H9 (cell line): ENCODE data around the gene DNAJC21. TPM values are rescaled to one million over a fixed set of nuclear protein-coding genes. Genes with fewer than 3 reads are reported as not detected.

Experiments used
- DNase-seq: peaks from one replicate; pipeline ENCODE4 v3.0.0-alpha.2; 2017
- H2AFZ ChIP-seq: one replicate; pipeline ENCODE4 v1.6.1; 2013; ENCODE audit warnings: mild to moderate bottlenecking, low read length, control low read depth, moderate library complexity
- H2AK5ac ChIP-seq: 2 replicates; pipeline ENCODE4 v1.6.1; 2013; ENCODE audit warnings: low read length, control low read depth, mixed read lengths; ENCODE audit not compliant: insufficient read length
- H2BK120ac ChIP-seq: one replicate; pipeline ENCODE4 v1.6.1; 2013; ENCODE audit warnings: low read depth, mild to moderate bottlenecking, low read length, control low read depth, inconsistent platforms; ENCODE audit not compliant: poor library complexity, severe bottlenecking
- H2BK12ac ChIP-seq: 2 replicates; pipeline ENCODE4 v1.6.1; 2013; ENCODE audit warnings: low read length, control low read depth, mixed read lengths, low read depth; ENCODE audit not compliant: insufficient read length
- H2BK15ac ChIP-seq: 2 replicates; pipeline ENCODE4 v1.6.1; 2013; ENCODE audit warnings: low read depth, low read length, control low read depth
- H2BK20ac ChIP-seq: one replicate; pipeline ENCODE4 v1.6.1; 2013; ENCODE audit warnings: low read depth, mild to moderate bottlenecking, low read length, control low read depth, inconsistent platforms; ENCODE audit not compliant: poor library complexity, severe bottlenecking
- H2BK5ac ChIP-seq: 2 replicates; pipeline ENCODE4 v1.6.1; 2013; ENCODE audit warnings: low read length, control low read depth, mixed read lengths; ENCODE audit not compliant: insufficient read length
- H3K14ac ChIP-seq: 2 replicates; pipeline ENCODE4 v1.6.1; 2013; ENCODE audit warnings: low read length, control low read depth; ENCODE audit not compliant: insufficient read depth
- H3K18ac ChIP-seq: 2 replicates; pipeline ENCODE4 v1.6.1; 2013; ENCODE audit warnings: low read depth, mild to moderate bottlenecking, mixed read lengths, low read length, control low read depth; ENCODE audit not compliant: insufficient read length
- H3K23ac ChIP-seq: 2 replicates; pipeline ENCODE4 v1.6.1; 2013; ENCODE audit warnings: low read length, control low read depth, mixed read lengths, low read depth; ENCODE audit not compliant: insufficient read length
- H3K23me2 ChIP-seq: 2 replicates; pipeline ENCODE4 v1.6.1; 2013; ENCODE audit warnings: low read depth, mild to moderate bottlenecking, mixed read lengths, low read length, control low read depth; ENCODE audit not compliant: insufficient read length, poor library complexity, severe bottlenecking
- H3K27ac ChIP-seq: 2 replicates; pipeline ENCODE4 v1.5.1; 2013; ENCODE audit warnings: low read length, control low read depth, mixed read lengths, low read depth; ENCODE audit not compliant: insufficient read length
- H3K27me3 ChIP-seq: 2 replicates; pipeline ENCODE4 v1.6.1; 2013; ENCODE audit warnings: low read length, control low read depth, inconsistent platforms; ENCODE audit not compliant: insufficient read depth
- H3K4ac ChIP-seq: 2 replicates; pipeline ENCODE4 v1.6.1; 2013; ENCODE audit warnings: low read depth, mild to moderate bottlenecking, control low read depth, inconsistent platforms, low read length, moderate library complexity
- H3K4me1 ChIP-seq: 2 replicates; pipeline ENCODE4 v1.6.1; 2013; ENCODE audit warnings: low read length, control low read depth, inconsistent platforms; ENCODE audit not compliant: insufficient read depth
- H3K4me2 ChIP-seq: 2 replicates; pipeline ENCODE4 v1.6.1; 2013; ENCODE audit warnings: low read length, control low read depth, mixed read lengths; ENCODE audit not compliant: insufficient read length, insufficient read depth
- H3K56ac ChIP-seq: 2 replicates; pipeline ENCODE4 v1.6.1; 2013; ENCODE audit warnings: low read depth, mild to moderate bottlenecking, mixed read lengths, low read length, control low read depth; ENCODE audit not compliant: insufficient read length
- H3K79me1 ChIP-seq: 2 replicates; pipeline ENCODE4 v1.6.1; 2013; ENCODE audit warnings: low read depth, mild to moderate bottlenecking, moderate library complexity, low read length, control low read depth, inconsistent platforms; ENCODE audit not compliant: insufficient read depth, poor library complexity, severe bottlenecking
- H3K79me2 ChIP-seq: 2 replicates; pipeline ENCODE4 v1.6.1; 2013; ENCODE audit warnings: low read length, control low read depth, inconsistent platforms; ENCODE audit not compliant: insufficient read depth
- H3K9ac ChIP-seq: 2 replicates; pipeline ENCODE4 v1.6.1; 2013; ENCODE audit warnings: low read length, control low read depth, mixed read lengths; ENCODE audit not compliant: insufficient read length; ENCODE audit errors: extremely low read depth
- H3K9me3 ChIP-seq: one replicate; pipeline ENCODE4 v1.6.1; 2013; ENCODE audit warnings: low read depth, low read length, inconsistent platforms; ENCODE audit not compliant: control insufficient read depth
- H3T11ph ChIP-seq: one replicate; pipeline ENCODE4 v1.6.1; 2013; ENCODE audit warnings: mild to moderate bottlenecking, low read length, control low read depth, inconsistent platforms
- H4K20me1 ChIP-seq: one replicate; pipeline ENCODE4 v1.6.1; 2013; ENCODE audit not compliant: control insufficient read depth, insufficient read length, insufficient read depth
- H4K5ac ChIP-seq: 2 replicates; pipeline ENCODE4 v1.6.1; 2013; ENCODE audit warnings: low read depth, mild to moderate bottlenecking, mixed read lengths, low read length, control low read depth; ENCODE audit not compliant: insufficient read length
- H4K8ac ChIP-seq: replicated peaks from 2 replicates; pipeline ENCODE4 v1.6.1; 2013; ENCODE audit warnings: low read length, control low read depth, mixed read lengths, low read depth; ENCODE audit not compliant: insufficient read length
- H4K91ac ChIP-seq: 2 replicates; pipeline ENCODE4 v1.6.1; 2013; ENCODE audit warnings: low read depth, mild to moderate bottlenecking, moderate library complexity, mixed read lengths, low read length, control low read depth; ENCODE audit not compliant: insufficient read length
- H3K27ac Mint-ChIP-seq, 3 experiments: 2 replicates in 2 of 3; 3 replicates in 1 of 3; pipeline ENCODE4 v1.8.0; 2020 to 2021; ENCODE audit warnings: mixed read lengths in 3 of 3, mild to moderate bottlenecking in 1 of 3, moderate library complexity in 1 of 3
- H3K27me3 Mint-ChIP-seq: 2 replicates; pipeline ENCODE4 v1.8.0; 2021; ENCODE audit warnings: low read depth, mild to moderate bottlenecking, moderate library complexity, mixed read lengths
- H3K36me3 Mint-ChIP-seq, 3 experiments: 2 replicates in 2 of 3; 3 replicates in 1 of 3; pipeline ENCODE4 v1.8.0; 2020 to 2021; ENCODE audit warnings: low read depth in 3 of 3, mixed read lengths in 3 of 3; ENCODE audit not compliant: insufficient read depth in 1 of 3
- H3K4me1 Mint-ChIP-seq, 2 experiments: 2 replicates each; pipeline ENCODE4 v1.8.0; 2020; ENCODE audit warnings: mixed read lengths in 2 of 2
- H3K4me3 Mint-ChIP-seq, 2 experiments: 2 replicates in 1 of 2; 3 replicates in 1 of 2; pipeline ENCODE4 v1.8.0; 2020 to 2021; ENCODE audit warnings: mild to moderate bottlenecking in 2 of 2, mixed read lengths in 2 of 2, moderate library complexity in 1 of 2
- H3K9me3 Mint-ChIP-seq, 2 experiments: 2 replicates in 1 of 2; 3 replicates in 1 of 2; pipeline ENCODE4 v1.8.0; 2020; ENCODE audit warnings: mild to moderate bottlenecking in 2 of 2, mixed read lengths in 2 of 2, moderate library complexity in 1 of 2
- CTCF ChIP-seq: fragments of 200-600 bp; sonication (generic); conservative IDR thresholded peaks from 3 replicates; pipeline ENCODE4 v1.8.0; 2021; ENCODE audit warnings: antibody characterized with exemption, mild to moderate bottlenecking
- WGBS: extraction: QIAGEN DNeasy Blood & Tissue Kit; methylation state at CpG from one replicate; pipeline ENCODE4 v1.1.7; 2013; ENCODE audit warnings: missing lambda C conversion rate, low lambda C conversion rate, mixed read lengths; ENCODE audit not compliant: insufficient read length; ENCODE audit errors: extremely low coverage; 5-methylcytosine and 5-hydroxymethylcytosine counted together
- total RNA-seq: library from RNA; stranded (reverse); gene quantifications from 2 replicates; pipeline ENCODE4 v1.2.1, GENCODE V29; 2021

DNAJC21 gene
- total RNA-seq, 1 experiment from 2014 or later, result 50.4 TPM

GRCh38 chr5:35001842-35002241 is 72.5 kb downstream of the DNAJC21 start:
- peaks cover 0 to 2% of the 10 kb centered on the region in 2 experiments; a peak in 2 of 5 replicates for H3K9me3 Mint-ChIP-seq
- no peak overlapping the region for H3K18ac ChIP-seq
- H4K91ac ChIP-seq, result no peak overlapping the region
- no peak overlapping the region for H3K56ac ChIP-seq
- H3K36me3 Mint-ChIP-seq, result no peaks in the 10 kb centered on the region
- H3K23me2 ChIP-seq, result no peaks in the 10 kb centered on the region
- H2BK12ac ChIP-seq, result no peak overlapping the region
- no peak for DNase-seq
- no peak overlapping the region for H3K23ac ChIP-seq
- H3K4me1 Mint-ChIP-seq, result peaks cover 8 to 18% of the 10 kb centered on the region in 2 experiments
- H3K27me3 ChIP-seq, result no peaks in the 10 kb centered on the region
- H3K79me1 ChIP-seq, result no peaks in the 10 kb centered on the region
- no peak overlapping the region for H2BK120ac ChIP-seq
- WGBS, result no CpG with 5 or more reads among the region's 3 CpGs
- no peak overlapping the region for H3T11ph ChIP-seq
- no peak for TF ChIP-seq CTCF
- H3K9me3 ChIP-seq, result no peaks in the 10 kb centered on the region
- peaks cover 12% of the 10 kb centered on the region; the same call in 1 of the 2 replicates for H3K27me3 Mint-ChIP-seq
- H2BK5ac ChIP-seq, result no peak overlapping the region
- H4K5ac ChIP-seq, result no peak overlapping the region
- no peak overlapping the region for H2BK15ac ChIP-seq
- no peak overlapping the region for H2BK20ac ChIP-seq
- no peaks in the 10 kb centered on the region for H4K20me1 ChIP-seq
- no peak overlapping the region for H3K4me2 ChIP-seq
- H3K27ac ChIP-seq, result no peak overlapping the region
- no peaks in the 10 kb centered on the region for H3K4me1 ChIP-seq
- H2AK5ac ChIP-seq, result no peak overlapping the region
- H3K9ac ChIP-seq, result no peak overlapping the region
- H3K14ac ChIP-seq, result no peak overlapping the region
- no peak overlapping the region for H4K8ac ChIP-seq
- H2AFZ ChIP-seq, result no peak overlapping the region
- no peak overlapping the region for H3K4ac ChIP-seq
- H3K27ac Mint-ChIP-seq, result no peak overlapping the region
- no peak overlapping the region for H3K4me3 Mint-ChIP-seq
- no peaks in the 10 kb centered on the region for H3K79me2 ChIP-seq
